Endodermal cell (in vitro differentiated cells): ENCODE data around the gene DMRT3. TPM values are rescaled to one million over a fixed set of nuclear protein-coding genes. Genes with fewer than 3 reads are reported as not detected.

Source experiments
- DNase-seq: peaks from one replicate; pipeline ENCODE4 v3.0.0-alpha.2; 2017
- H3K27ac ChIP-seq: 2 replicates; pipeline ENCODE4 v1.5.1; 2013; ENCODE audit warnings: mild to moderate bottlenecking, low read depth, low read length, moderate library complexity
- H3K27me3 ChIP-seq: 2 replicates; pipeline ENCODE4 v1.6.1; 2013; ENCODE audit warnings: mild to moderate bottlenecking, low read length, moderate library complexity; ENCODE audit not compliant: insufficient read depth, control insufficient read depth, poor library complexity, severe bottlenecking
- H3K36me3 ChIP-seq: 2 replicates; pipeline ENCODE4 v1.7.0; 2013; ENCODE audit warnings: mild to moderate bottlenecking, low read length, moderate library complexity; ENCODE audit not compliant: control insufficient read depth, insufficient read depth
- H3K4me1 ChIP-seq: one replicate; pipeline ENCODE4 v1.7.0; 2013; ENCODE audit warnings: low read length; ENCODE audit not compliant: control insufficient read depth, insufficient read depth
- H3K4me3 ChIP-seq: 2 replicates; pipeline ENCODE4 v1.5.1; 2013; ENCODE audit warnings: mild to moderate bottlenecking, low read length, moderate library complexity
- H3K9ac ChIP-seq: 2 replicates; pipeline ENCODE4 v1.6.1; 2013; ENCODE audit warnings: mild to moderate bottlenecking, low read length, moderate library complexity; ENCODE audit not compliant: poor library complexity, severe bottlenecking; ENCODE audit errors: extremely low read depth
- H3K9me3 ChIP-seq: 2 replicates; pipeline ENCODE4 v1.6.1; 2013; ENCODE audit warnings: mild to moderate bottlenecking, low read length, moderate library complexity; ENCODE audit not compliant: control insufficient read depth
- H3K27ac Mint-ChIP-seq: 2 replicates; pipeline ENCODE4 v1.8.0; 2020; ENCODE audit warnings: mixed read lengths
- H3K27me3 Mint-ChIP-seq: 2 replicates; pipeline ENCODE4 v1.8.0; 2021; ENCODE audit warnings: mild to moderate bottlenecking, mixed read lengths; ENCODE audit not compliant: insufficient read depth
- H3K36me3 Mint-ChIP-seq: 2 replicates; pipeline ENCODE4 v1.8.0; 2020; ENCODE audit warnings: low read depth, mixed read lengths
- H3K4me1 Mint-ChIP-seq: 2 replicates; pipeline ENCODE4 v1.8.0; 2020; ENCODE audit warnings: mixed read lengths
- H3K4me3 Mint-ChIP-seq: 2 replicates; pipeline ENCODE4 v1.8.0; 2020; ENCODE audit warnings: mild to moderate bottlenecking, moderate library complexity, mixed read lengths
- H3K9me3 Mint-ChIP-seq: 2 replicates; pipeline ENCODE4 v1.8.0; 2020; ENCODE audit warnings: mild to moderate bottlenecking, mixed read lengths
- WGBS, 2 experiments: methylation state at CpG; one replicate each; pipeline versions ENCODE4 v1.1.5 to v1.1.7; 2013; ENCODE audit warnings: missing lambda C conversion rate in 2 of 2, mixed read lengths in 1 of 2; ENCODE audit not compliant: insufficient coverage in 1 of 2, insufficient read length in 1 of 2; 5-methylcytosine and 5-hydroxymethylcytosine counted together
- total RNA-seq, 2 donors: library from RNA; stranded (reverse); fragmentation: NEBNext Ultra II Directional in 1 of 2; extraction: Animal tissue kit (Norgen Biotek cat#: 25700) in 1 of 2; gene quantifications; 2 replicates in 1 of 2; 3 replicates in 1 of 2; pipeline ENCODE4 v1.2.1, GENCODE V29; 2021
- TF ChIP-seq, protein P1 (sequence below): fragments of 200-600 bp; sonication (generic); conservative IDR thresholded peaks from 2 replicates; pipeline ENCODE4 v1.5.0; 2021; ENCODE audit warnings: antibody characterized with exemption, mild to moderate bottlenecking

The DMRT3 gene
- total RNA-seq, 2 donors from 2014 or later, result not detected

DNA sequence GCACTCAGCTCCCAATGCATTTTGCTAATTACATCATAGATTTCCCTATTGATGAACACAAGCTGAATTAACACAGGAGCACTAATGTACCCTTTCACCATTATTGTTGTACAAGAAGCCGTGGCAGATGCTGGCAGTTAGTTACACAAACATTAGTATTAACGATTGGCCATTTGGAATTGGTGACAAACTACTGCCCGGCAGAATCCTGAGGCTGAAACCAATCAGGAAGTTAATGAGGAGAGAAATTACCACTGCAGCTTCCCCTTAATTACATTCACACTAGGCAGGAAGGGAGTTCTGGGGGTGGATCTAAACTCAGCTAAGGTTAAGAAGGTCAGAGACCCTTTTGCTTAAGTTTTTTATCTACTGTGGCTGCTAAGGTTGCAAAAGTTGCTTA, 9.6 kb upstream of the DMRT3 start:
- Histone ChIP-seq H3K4me1 (peaks cover 9% of the 10 kb centered on the region), H3K27ac (no peak overlapping the region), H3K4me3 (no peak overlapping the region), H3K9me3 (no peaks in the 10 kb centered on the region), H3K36me3 (no peaks in the 10 kb centered on the region), H3K27me3 (peaks cover 97% of the 10 kb centered on the region), H3K9ac (no peak overlapping the region)
- Mint-ChIP-seq H3K4me3 (no peak overlapping the region), H3K36me3 (no peaks in the 10 kb centered on the region), H3K9me3 (no peaks in the 10 kb centered on the region), H3K27me3 (peaks cover 92% of the 10 kb centered on the region), H3K27ac (no peak overlapping the region), H3K4me1 (peaks cover 18% of the 10 kb centered on the region)
- TF ChIP-seq, protein P1, sequence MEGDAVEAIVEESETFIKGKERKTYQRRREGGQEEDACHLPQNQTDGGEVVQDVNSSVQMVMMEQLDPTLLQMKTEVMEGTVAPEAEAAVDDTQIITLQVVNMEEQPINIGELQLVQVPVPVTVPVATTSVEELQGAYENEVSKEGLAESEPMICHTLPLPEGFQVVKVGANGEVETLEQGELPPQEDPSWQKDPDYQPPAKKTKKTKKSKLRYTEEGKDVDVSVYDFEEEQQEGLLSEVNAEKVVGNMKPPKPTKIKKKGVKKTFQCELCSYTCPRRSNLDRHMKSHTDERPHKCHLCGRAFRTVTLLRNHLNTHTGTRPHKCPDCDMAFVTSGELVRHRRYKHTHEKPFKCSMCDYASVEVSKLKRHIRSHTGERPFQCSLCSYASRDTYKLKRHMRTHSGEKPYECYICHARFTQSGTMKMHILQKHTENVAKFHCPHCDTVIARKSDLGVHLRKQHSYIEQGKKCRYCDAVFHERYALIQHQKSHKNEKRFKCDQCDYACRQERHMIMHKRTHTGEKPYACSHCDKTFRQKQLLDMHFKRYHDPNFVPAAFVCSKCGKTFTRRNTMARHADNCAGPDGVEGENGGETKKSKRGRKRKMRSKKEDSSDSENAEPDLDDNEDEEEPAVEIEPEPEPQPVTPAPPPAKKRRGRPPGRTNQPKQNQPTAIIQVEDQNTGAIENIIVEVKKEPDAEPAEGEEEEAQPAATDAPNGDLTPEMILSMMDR, result no peak
- no peak for DNase-seq
- 43 to 49% methylated on average over 3 of the region's 3 CpGs for WGBS, 2 experiments

DNA sequence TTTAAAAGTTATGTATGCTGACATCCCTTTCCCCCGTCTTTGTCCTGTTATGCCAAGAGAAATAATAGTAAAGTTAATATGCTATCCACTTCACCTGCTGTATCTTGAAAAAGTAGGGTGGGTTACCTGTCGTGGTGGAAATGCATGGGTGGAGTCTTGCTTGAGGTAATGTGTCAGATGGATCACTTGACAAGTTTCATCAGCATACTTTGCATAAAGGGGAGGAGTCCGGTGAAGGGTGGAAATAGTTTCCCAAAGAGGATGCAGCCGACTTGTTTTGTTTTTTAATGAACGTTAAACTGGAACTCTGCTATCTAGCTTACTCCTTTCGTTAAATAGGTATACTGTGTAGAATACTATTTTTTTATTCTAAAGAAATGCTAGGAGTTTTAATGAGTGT, 9.0 kb upstream of the DMRT3 start:
- Mint-ChIP-seq H3K27ac (no peak overlapping the region), H3K9me3 (no peaks in the 10 kb centered on the region), H3K4me3 (peak overlapping the region; percentile 31), H3K36me3 (no peaks in the 10 kb centered on the region), H3K27me3 (peaks cover 94% of the 10 kb centered on the region), H3K4me1 (peaks cover 18% of the 10 kb centered on the region)
- TF ChIP-seq, protein P1, result no peak
- Histone ChIP-seq H3K27ac (no peak overlapping the region), H3K9ac (no peak overlapping the region), H3K36me3 (no peaks in the 10 kb centered on the region), H3K27me3 (peaks cover 98% of the 10 kb centered on the region), H3K9me3 (no peaks in the 10 kb centered on the region), H3K4me1 (peaks cover 9% of the 10 kb centered on the region), H3K4me3 (no peak overlapping the region)
- WGBS, 2 experiments, result 10 to 17% methylated on average over 3 to 5 of the region's 6 CpGs
- peak; percentile 65 for DNase-seq

DNA sequence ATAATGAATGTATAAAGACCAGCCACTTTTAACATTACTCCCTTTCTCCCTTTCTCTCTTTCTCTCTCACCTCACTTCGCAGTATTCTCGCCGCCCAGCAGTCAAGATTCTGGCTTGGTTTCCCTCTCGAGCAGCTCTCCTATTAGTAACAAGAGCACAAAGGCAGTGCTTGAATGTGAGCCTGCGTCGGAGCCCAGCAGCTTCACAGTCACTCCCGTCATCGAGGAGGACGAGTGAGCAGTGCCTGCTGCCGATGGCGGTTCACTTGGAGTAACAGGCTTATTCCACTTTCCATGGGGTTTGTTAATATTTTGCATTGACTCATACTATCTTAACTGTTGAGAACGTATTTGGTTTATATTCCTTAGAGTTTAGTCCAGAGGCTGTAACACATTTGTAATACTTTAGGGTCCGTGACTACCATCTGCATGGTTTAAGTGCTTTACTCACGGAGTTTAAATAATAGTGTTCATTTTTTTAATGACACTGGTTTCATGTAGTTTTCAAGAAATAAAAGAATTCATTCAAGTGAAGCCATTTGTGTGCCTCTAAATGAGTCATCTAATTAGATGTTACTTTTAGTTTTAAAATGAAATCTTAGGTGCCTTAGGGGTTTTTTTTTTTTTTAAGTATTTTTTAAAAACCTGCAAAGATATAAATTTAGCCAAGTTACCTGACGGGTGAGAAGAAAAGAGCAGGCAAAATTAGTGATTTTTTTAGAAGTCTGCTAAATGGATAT, 8.4 kb upstream of the DMRT3 start:
- WGBS, 2 experiments, result 4 to 9% methylated on average over 11 to 14 of the region's 15 CpGs
- DNase-seq, result peak; percentile 86
- Mint-ChIP-seq H3K4me1 (peaks cover 18% of the 10 kb centered on the region), H3K27me3 (peaks cover 95% of the 10 kb centered on the region), H3K27ac (no peak overlapping the region), H3K4me3 (peak overlapping the region; percentile 31), H3K9me3 (no peaks in the 10 kb centered on the region), H3K36me3 (no peaks in the 10 kb centered on the region)
- Histone ChIP-seq H3K9ac (no peak overlapping the region), H3K27ac (no peak overlapping the region), H3K27me3 (peaks cover 100% of the 10 kb centered on the region), H3K4me1 (peaks cover 9% of the 10 kb centered on the region), H3K4me3 (no peak overlapping the region), H3K36me3 (no peaks in the 10 kb centered on the region), H3K9me3 (no peaks in the 10 kb centered on the region)
- TF ChIP-seq, protein P1, result no peak
